ENCODE measurements around the gene PRSS33. TPM values are rescaled to one million over a fixed set of nuclear protein-coding genes. Genes with fewer than 3 reads are reported as not detected.

Gene PRSS33
- total RNA-seq, 1 donor from 2014 or later: not detected

- Mint-ChIP-seq H3K4me1 (no peaks in the 10 kb centered on the region), H3K9me3 (peaks cover 10% of the 10 kb centered on the region), H3K36me3 (ENCODE audit: low read depth) (no peaks in the 10 kb centered on the region), H3K27me3 (peaks cover 25% of the 10 kb centered on the region), H3K4me3 (no peak overlapping the region), H3K27ac (no peak overlapping the region)
- DNase-seq (no peak), ATAC-seq (ENCODE audit: low read depth) (no peak)
- CTCF ChIA-PET: no interaction called here
- POLR2A ChIA-PET: no interaction called here
- no peak for TF ChIP-seq CTCF (IDR thresholded peaks at IDR 0.05)
- intact Hi-C loops (cut with micrococcal nuclease): no loop called here
Observed at GRCh38 chr16:2799205-2799858, 12.0 kb upstream of the PRSS33 start.

- Mint-ChIP-seq H3K27ac (no peak overlapping the region), H3K27me3 (peaks cover 22% of the 10 kb centered on the region), H3K4me1 (no peaks in the 10 kb centered on the region), H3K36me3 (ENCODE audit: low read depth) (no peaks in the 10 kb centered on the region), H3K4me3 (no peak overlapping the region), H3K9me3 (peaks cover 4% of the 10 kb centered on the region)
- DNase-seq (no peak), ATAC-seq (ENCODE audit: low read depth) (no peak)
- TF ChIP-seq CTCF (IDR thresholded peaks at IDR 0.05): no peak
- ChIA-PET POLR2A (no interaction called here), CTCF (no interaction called here)
- intact Hi-C loops (cut with micrococcal nuclease): no loop called here
Observed at GRCh38 chr16:2798723-2799204, 11.4 kb upstream of the PRSS33 start.

GRCh38 chr16:2795395-2796143 is 8.2 kb upstream of the PRSS33 start:
- ChIA-PET CTCF (no interaction called here), POLR2A (interaction anchor here (1.2 kb wide), 1 partner anchor 19 kb away, joined by 3 read pairs; no protein-coding TSS in a partner anchor)
- Mint-ChIP-seq H3K4me1 (no peaks in the 10 kb centered on the region), H3K9me3 (no peaks in the 10 kb centered on the region), H3K27ac (no peak overlapping the region), H3K36me3 (ENCODE audit: low read depth) (no peaks in the 10 kb centered on the region), H3K4me3 (no peak overlapping the region), H3K27me3 (peaks cover 39% of the 10 kb centered on the region)
- ATAC-seq (ENCODE audit: low read depth) (no peak), DNase-seq (no peak)
- intact Hi-C loops (cut with micrococcal nuclease): no loop called here
- no peak for TF ChIP-seq CTCF (IDR thresholded peaks at IDR 0.05)

GRCh38 chr16:2792940-2793339 is 5.6 kb upstream of the PRSS33 start:
- intact Hi-C loops (cut with micrococcal nuclease): no loop called here
- Mint-ChIP-seq H3K4me1 (no peaks in the 10 kb centered on the region), H3K36me3 (ENCODE audit: low read depth) (no peaks in the 10 kb centered on the region), H3K4me3 (no peak overlapping the region), H3K27me3 (peaks cover 53% of the 10 kb centered on the region), H3K27ac (no peak overlapping the region), H3K9me3 (no peaks in the 10 kb centered on the region)
- POLR2A ChIA-PET: no interaction called here
- DNase-seq: no peak
- ATAC-seq (ENCODE audit: low read depth): no peak
- CTCF ChIA-PET: no interaction called here
- TF ChIP-seq CTCF (IDR thresholded peaks at IDR 0.05): no peak

GRCh38 chr16:2791174-2791573 is 3.8 kb upstream of the PRSS33 start:
- Mint-ChIP-seq H3K9me3 (no peaks in the 10 kb centered on the region), H3K36me3 (ENCODE audit: low read depth) (no peaks in the 10 kb centered on the region), H3K4me3 (no peak overlapping the region), H3K27ac (no peak overlapping the region), H3K27me3 (peaks cover 52% of the 10 kb centered on the region), H3K4me1 (peaks cover 1% of the 10 kb centered on the region)
- ChIA-PET CTCF (no interaction called here), POLR2A (no interaction called here)
- ATAC-seq (ENCODE audit: low read depth) (no peak), DNase-seq (no peak)
- TF ChIP-seq CTCF (IDR thresholded peaks at IDR 0.05): no peak
- intact Hi-C loops (cut with micrococcal nuclease): no loop called here

Data from activated B cell treated with CpG ODN at 0.5 μM for 24 hours (primary cell).